H1 (cell line): ENCODE measurements around the gene MADD. TPM values are rescaled to one million over a fixed set of nuclear protein-coding genes. Genes with fewer than 3 reads are reported as not detected.

Source experiments
- CHD7 ChIP-seq: fragments of 300-600 bp; sonication (generic); IDR thresholded peaks from 2 replicates; pipeline ENCODE4 v1.7.1; 2012; ENCODE audit warnings: low read length, moderate library complexity, mild to moderate bottlenecking, inconsistent platforms; ENCODE audit not compliant: insufficient replicate concordance
- E2F6 ChIP-seq: IDR thresholded peaks from 2 replicates; pipeline ENCODE4 v1.6.1; 2012; ENCODE audit warnings: inconsistent platforms
- EGR1 ChIP-seq: IDR thresholded peaks from 2 replicates; pipeline ENCODE4 v1.6.1; 2011; ENCODE audit warnings: low read depth, low read length, borderline replicate concordance
- EZH2 ChIP-seq: fragments of 200-600 bp; sonication (generic); IDR thresholded peaks from 2 replicates; pipeline ENCODE4 v1.7.1; 2012; ENCODE audit warnings: low read depth, mild to moderate bottlenecking, moderate library complexity, low read length, inconsistent platforms; ENCODE audit not compliant: severe bottlenecking
- GABPA ChIP-seq: IDR thresholded peaks from 2 replicates; pipeline ENCODE4 v1.6.1; 2011; ENCODE audit warnings: mild to moderate bottlenecking, low read length, moderate library complexity, borderline replicate concordance; ENCODE audit not compliant: insufficient read depth
- KDM1A ChIP-seq: fragments of 200-600, 300-600 bp; sonication (generic); IDR thresholded peaks from 2 replicates; pipeline ENCODE4 v1.7.1; 2016; ENCODE audit warnings: mild to moderate bottlenecking, low read length, borderline replicate concordance
- POU5F1 ChIP-seq: IDR thresholded peaks from 2 replicates; pipeline ENCODE4 v1.6.1; 2011; ENCODE audit warnings: low read depth, mild to moderate bottlenecking, low read length, moderate library complexity
- SP2 ChIP-seq: IDR thresholded peaks from 2 replicates; pipeline ENCODE4 v1.6.1; 2012; ENCODE audit warnings: mild to moderate bottlenecking, low read length, inconsistent platforms
- SRF ChIP-seq: IDR thresholded peaks from 2 replicates; pipeline ENCODE4 v1.6.1; 2011; ENCODE audit warnings: mild to moderate bottlenecking, low read depth, low read length, moderate library complexity
- polyA plus RNA-seq, 7 experiments: library from polyadenylated mRNA; depleted of rRNA in 3 of 7; stranded (reverse) in 5 of 7; unstranded in 2 of 7; fragments of >200 nt in 5 of 7; fragments of 200-250 nt in 2 of 7; gene quantifications; 1 replicate in 5 of 7; 2 replicates in 1 of 7; 4 replicates in 1 of 7; pipeline versions ENCODE4 v1.2.1 to v1.2.3, GENCODE V29; 2011 to 2013; ENCODE audit warnings: missing spikeins in 2 of 7, mixed read lengths in 2 of 7
- total RNA-seq: library from RNA; stranded (reverse); fragmentation: NEBNext Ultra II Directional; extraction: Animal tissue kit (Norgen Biotek cat#: 25700); gene quantifications from 2 replicates; pipeline ENCODE4 v1.2.1, GENCODE V29; 2021

Gene MADD
- total and polyA plus RNA-seq, 2 of the 8 experiments (the other 6 are each of a cell fraction or from before 2014, with no cell fraction given) = 32.5 to 45.4 TPM

GRCh38 chr11:47245611-47246357, 24.1 kb upstream of the MADD start (continued):
- no peak for TF ChIP-seq CHD7
- no peak for TF ChIP-seq KDM1A
- TF ChIP-seq SP2 = no peak
- no peak for TF ChIP-seq GABPA
- no peak for TF ChIP-seq SRF
- TF ChIP-seq EGR1 = no peak
- TF ChIP-seq EZH2 = no peak
- TF ChIP-seq E2F6 = no peak
- no peak for TF ChIP-seq POU5F1
